ENCODE measurements around the gene SGK1. TPM values are rescaled to one million over a fixed set of nuclear protein-coding genes. Genes with fewer than 3 reads are reported as not detected.
A peak's percentile ranks its signal among the peaks of the same experiment; 100 is the strongest.
"Not testable (repeated sequence)": the region's sequence is repeated elsewhere in the genome, so short reads cannot be mapped to it uniquely, and the experiment has no call there.

The SGK1 gene
- total RNA-seq, 2 donors from 2014 or later = 63.5 to 728 TPM

GRCh38 chr6:134276891-134277377 is 41.0 kb downstream of the SGK1 start:
- DNase-seq; intact Hi-C loops (cut with DNase I, micrococcal nuclease); ATAC-seq: not testable (repeated sequence)

GRCh38 chr6:134272374-134272773 is 45.5 kb downstream of the SGK1 start:
- intact Hi-C loops (cut with DNase I, micrococcal nuclease) = no loop called here
- no peak for ATAC-seq
- DNase-seq = no peak

- intact Hi-C loops (cut with DNase I, micrococcal nuclease) = no loop called here
- peak; percentile 100 for ATAC-seq
- peak; percentile 32 to 46 for DNase-seq
Measured at GRCh38 chr6:134267917-134268361, 50.0 kb downstream of the SGK1 start.

GRCh38 chr6:134266776-134267175 is 51.1 kb downstream of the SGK1 start:
- no peak for DNase-seq
- ATAC-seq = no peak
- intact Hi-C loops (cut with DNase I, micrococcal nuclease) = no loop called here

- ATAC-seq (no peak), DNase-seq (no peak)
- intact Hi-C loops (cut with DNase I, micrococcal nuclease) = no loop called here
Measured at GRCh38 chr6:134261766-134262165, 56.1 kb downstream of the SGK1 start.

GRCh38 chr6:134258849-134259306 is 59.0 kb downstream of the SGK1 start:
- intact Hi-C loops (cut with DNase I, micrococcal nuclease) = no loop called here
- ATAC-seq (no peak), DNase-seq (no peak)

GRCh38 chr6:134257516-134257915 is 60.4 kb downstream of the SGK1 start:
- intact Hi-C loops (cut with DNase I, micrococcal nuclease) = no loop called here
- ATAC-seq = no peak
- no peak for DNase-seq

- ATAC-seq (no peak), DNase-seq (no peak)
- intact Hi-C loops (cut with DNase I, micrococcal nuclease) = no loop called here
Measured at GRCh38 chr6:134256862-134257261, 61.0 kb downstream of the SGK1 start.

- ATAC-seq; intact Hi-C loops (cut with DNase I, micrococcal nuclease); DNase-seq: not testable (repeated sequence)
Measured at GRCh38 chr6:134255280-134255679, 62.6 kb downstream of the SGK1 start.

- ATAC-seq = no peak
Measured at GRCh38 chr6:134254118-134254517, 63.8 kb downstream of the SGK1 start.

GRCh38 chr6:134253681-134254080 is 64.2 kb downstream of the SGK1 start:
- ATAC-seq = no peak
- no peak for DNase-seq
- intact Hi-C loops (cut with DNase I, micrococcal nuclease) = no loop called here

More at GRCh38 chr6:134254118-134254517, 63.8 kb downstream of the SGK1 start:
- intact Hi-C loops (cut with DNase I, micrococcal nuclease) = no loop called here
- DNase-seq = no peak

- intact Hi-C loops (cut with DNase I, micrococcal nuclease) = no loop called here
- no peak for ATAC-seq
Measured at GRCh38 chr6:134251320-134251719, 66.6 kb downstream of the SGK1 start.

GRCh38 chr6:134250776-134251175 is 67.1 kb downstream of the SGK1 start:
- no peak for ATAC-seq
- intact Hi-C loops (cut with DNase I, micrococcal nuclease) = no loop called here
- no peak for DNase-seq

More at GRCh38 chr6:134251320-134251719, 66.6 kb downstream of the SGK1 start:
- no peak for DNase-seq

GRCh38 chr6:134249759-134250602 is 67.9 kb downstream of the SGK1 start:
- no peak for ATAC-seq

GRCh38 chr6:134249239-134249758 is 68.6 kb downstream of the SGK1 start:
- ATAC-seq = no peak
- intact Hi-C loops (cut with DNase I, micrococcal nuclease) = no loop called here
- no peak for DNase-seq

More at GRCh38 chr6:134249759-134250602, 67.9 kb downstream of the SGK1 start:
- no peak for DNase-seq
- intact Hi-C loops (cut with DNase I, micrococcal nuclease) = no loop called here

- ATAC-seq = no peak
- intact Hi-C loops (cut with DNase I, micrococcal nuclease) = no loop called here
- no peak for DNase-seq
Measured at GRCh38 chr6:134247844-134248580, 69.9 kb downstream of the SGK1 start.

GRCh38 chr6:134247231-134247833 is 70.6 kb downstream of the SGK1 start:
- no peak for DNase-seq
- intact Hi-C loops (cut with DNase I, micrococcal nuclease) = no loop called here
- ATAC-seq = no peak

- ATAC-seq (no peak), DNase-seq (no peak)
- intact Hi-C loops (cut with DNase I, micrococcal nuclease) = no loop called here
Measured at GRCh38 chr6:134245706-134246105, 72.2 kb downstream of the SGK1 start.

GRCh38 chr6:134245041-134245440 is 72.9 kb downstream of the SGK1 start:
- intact Hi-C loops (cut with DNase I, micrococcal nuclease) = no loop called here
- peak; percentile 20 for ATAC-seq
- peak in 1 of 2 donors; percentile 18 for DNase-seq

Measured in left colon (tissue), 2 donors.